PC-3 (cell line): ENCODE measurements around the gene DGKI. TPM values are rescaled to one million over a fixed set of nuclear protein-coding genes. Genes with fewer than 3 reads are reported as not detected.

Experiments
- ATAC-seq: fragments of 200-7000 bp; cut with Tn5 transposase; 2 replicates; pipeline ENCODE4 v1.9.1; 2020; ENCODE audit warnings: mild to moderate bottlenecking, moderate library complexity
- Bru-seq: library from RNA; stranded (reverse); fragments of 400-500 nt; gene quantifications from one replicate; lab custom pipeline; 2021; lab: Mats Ljungman, UMichigan
- BruChase-seq, 2 experiments: library from RNA; stranded (reverse); fragments of 400-500 nt; gene quantifications; one replicate each; lab custom pipeline; 2021; lab: Mats Ljungman, UMichigan
- BruUV-seq: library from RNA; stranded (reverse); fragments of 400-500 nt; replicated peaks from 2 replicates; lab custom pipeline; 2021; lab: Mats Ljungman, UMichigan
- CTCF ChIA-PET: fragments of 300-600 bp; sonication (Branson Sonifier 250); formaldehyde crosslinking; loops from one replicate; lab custom pipeline; 2022; ENCODE audit warnings: antibody characterized with exemption; lab: Charles Lee
- POLR2A ChIA-PET: fragments of 300-600 bp; sonication (Branson Sonifier 250); formaldehyde crosslinking; loops from one replicate; lab custom pipeline; 2022; ENCODE audit warnings: antibody characterized with exemption; ENCODE audit not compliant: unreplicated experiment; lab: Charles Lee
- DNase-seq: peaks from one replicate; pipeline ENCODE4 v3.0.0-alpha.2; 2015
- H2AFZ ChIP-seq: fragments of 300-600 bp; sonication (generic); 2 replicates; pipeline ENCODE4 v1.6.0; 2016; ENCODE audit warnings: antibody characterized with exemption, low read length
- H3F3A ChIP-seq: fragments of 300-600 bp; sonication (generic); one replicate; pipeline ENCODE4 v1.6.0; 2017; ENCODE audit warnings: antibody characterized with exemption, low read length, control low read depth, mild to moderate bottlenecking; ENCODE audit not compliant: unreplicated experiment
- H3K27ac ChIP-seq: fragments of 300-600 bp; sonication (generic); 2 replicates; pipeline ENCODE4 v1.5.1; 2016; ENCODE audit warnings: mild to moderate bottlenecking, low read length
- H3K27me3 ChIP-seq: fragments of 300-600 bp; sonication (generic); 2 replicates; pipeline ENCODE4 v1.6.1; 2016; ENCODE audit warnings: low read length, mixed read lengths
- H3K36me3 ChIP-seq: fragments of 300-600 bp; sonication (generic); 2 replicates; pipeline ENCODE4 v1.6.1; 2016; ENCODE audit warnings: low read depth, mixed run types, low read length, mixed read lengths
- H3K4me1 ChIP-seq: fragments of 300-600 bp; sonication (generic); 2 replicates; pipeline ENCODE4 v1.5.1; 2016; ENCODE audit warnings: low read length; ENCODE audit not compliant: insufficient read depth
- H3K4me2 ChIP-seq: fragments of 300-600 bp; sonication (generic); 2 replicates; pipeline ENCODE4 v1.6.0; 2016; ENCODE audit warnings: low read length
- H3K4me3 ChIP-seq: fragments of 300-600 bp; sonication (generic); 2 replicates; pipeline ENCODE4 v1.5.1; 2016; ENCODE audit warnings: mild to moderate bottlenecking, low read length, mixed read lengths
- H3K79me2 ChIP-seq: fragments of 300-600 bp; sonication (generic); 2 replicates; pipeline ENCODE4 v1.6.1; 2017; ENCODE audit warnings: low read length, mixed read lengths
- H3K9ac ChIP-seq: fragments of 300-600 bp; sonication (generic); 2 replicates; pipeline ENCODE4 v1.6.0; 2016; ENCODE audit warnings: mild to moderate bottlenecking, low read length
- H3K9me2 ChIP-seq: fragments of 300-600 bp; sonication (generic); replicated peaks from 2 replicates; pipeline ENCODE4 v1.6.1; 2016; ENCODE audit warnings: mixed run types, low read length, mixed read lengths
- H3K9me3 ChIP-seq: fragments of 300-600 bp; sonication (generic); 2 replicates; pipeline ENCODE4 v1.6.1; 2016; ENCODE audit warnings: low read length, mixed read lengths
- H4K20me1 ChIP-seq: fragments of 300-600 bp; sonication (generic); 2 replicates; pipeline ENCODE4 v1.6.1; 2016; ENCODE audit warnings: low read length, mixed read lengths
- CTCF ChIP-seq: fragments of 300-600 bp; sonication (generic); conservative IDR thresholded peaks from 2 replicates; pipeline ENCODE4 v1.5.1; 2017; ENCODE audit warnings: antibody characterized with exemption, low read depth, mild to moderate bottlenecking, low read length
- EZH2 ChIP-seq: fragments of 300-600 bp; sonication (generic); IDR thresholded peaks from one replicate; pipeline ENCODE4 v1.6.1; 2017; ENCODE audit warnings: antibody characterized with exemption, mild to moderate bottlenecking, low read length; ENCODE audit not compliant: unreplicated experiment
- EZH2phosphoT487 ChIP-seq: fragments of 300-600 bp; sonication (generic); IDR thresholded peaks from 2 replicates; pipeline ENCODE4 v1.6.1; 2018; ENCODE audit warnings: mild to moderate bottlenecking, antibody characterized with exemption, low read length, borderline replicate concordance
- intact Hi-C: fragments of 100-400 bp; cut with micrococcal nuclease; formaldehyde crosslinking; loops from 2 replicates; pipeline ENCODE4 v1.9.0; 2023
- long read RNA-seq: library from polyadenylated mRNA; unstranded; transcript quantifications from one replicate; pipeline ENCODE4 v2.0.0, GENCODE V29; 2021; ENCODE audit not compliant: unreplicated experiment
- total RNA-seq: library from RNA; depleted of rRNA; stranded (reverse); fragments of >200 nt; gene quantifications from 2 replicates; pipeline ENCODE4 v1.2.3, GENCODE V29; 2014; rRNA removed

DGKI gene
- total RNA-seq (0.52 TPM in 1 of 2 replicates, not detected in the other), Bru-seq, nascent RNA (percentile 14 among the genes with signal in this experiment), BruChase-seq, experiment 1, labeled RNA remaining after a 6-hour chase (percentile 34 among the genes with signal in this experiment), BruChase-seq, experiment 2, labeled RNA remaining after a 2-hour chase (percentile 38 among the genes with signal in this experiment)
- long read RNA-seq = 0 reads

- no peak within 1 kb of the TSS for H2AFZ ChIP-seq
- intact Hi-C loops = no loop called here
- H3K9me2 ChIP-seq = no peaks in the 10 kb centered on the region
- H3F3A ChIP-seq = no peaks in the 10 kb centered on the region
- ChIA-PET CTCF (no interaction called here), POLR2A (no interaction called here)
- no peak within 1 kb of the TSS for H3K4me3 ChIP-seq
- no peaks in the 10 kb centered on the region for H3K4me1 ChIP-seq
- H3K4me2 ChIP-seq = peak within 1 kb of the TSS; percentile 41; the same call in 1 of the 2 replicates
- no TSS peak for BruUV-seq
- no peak for TF ChIP-seq CTCF
- no peak for TF ChIP-seq EZH2phosphoT487
- TF ChIP-seq EZH2 = no peak
- ATAC-seq (peak; percentile 14), DNase-seq (no peak)
- no peak within 1 kb of the TSS for H3K9ac ChIP-seq
- H3K27ac ChIP-seq = no peak within 1 kb of the TSS
- no peaks in the 10 kb centered on the region for H3K9me3 ChIP-seq
- no peaks in the 10 kb centered on the region for H4K20me1 ChIP-seq
- peaks cover 65% of the 10 kb centered on the region for H3K27me3 ChIP-seq
- H3K36me3 ChIP-seq = no peaks in the 10 kb centered on the region
- H3K79me2 ChIP-seq = no peaks in the 10 kb centered on the region
These were observed at the start of gene DGKI for GRCh38 chr7:137846827-137847567. Gene DGKI, minus strand, starts transcription at chr7:137846974.

DNA sequence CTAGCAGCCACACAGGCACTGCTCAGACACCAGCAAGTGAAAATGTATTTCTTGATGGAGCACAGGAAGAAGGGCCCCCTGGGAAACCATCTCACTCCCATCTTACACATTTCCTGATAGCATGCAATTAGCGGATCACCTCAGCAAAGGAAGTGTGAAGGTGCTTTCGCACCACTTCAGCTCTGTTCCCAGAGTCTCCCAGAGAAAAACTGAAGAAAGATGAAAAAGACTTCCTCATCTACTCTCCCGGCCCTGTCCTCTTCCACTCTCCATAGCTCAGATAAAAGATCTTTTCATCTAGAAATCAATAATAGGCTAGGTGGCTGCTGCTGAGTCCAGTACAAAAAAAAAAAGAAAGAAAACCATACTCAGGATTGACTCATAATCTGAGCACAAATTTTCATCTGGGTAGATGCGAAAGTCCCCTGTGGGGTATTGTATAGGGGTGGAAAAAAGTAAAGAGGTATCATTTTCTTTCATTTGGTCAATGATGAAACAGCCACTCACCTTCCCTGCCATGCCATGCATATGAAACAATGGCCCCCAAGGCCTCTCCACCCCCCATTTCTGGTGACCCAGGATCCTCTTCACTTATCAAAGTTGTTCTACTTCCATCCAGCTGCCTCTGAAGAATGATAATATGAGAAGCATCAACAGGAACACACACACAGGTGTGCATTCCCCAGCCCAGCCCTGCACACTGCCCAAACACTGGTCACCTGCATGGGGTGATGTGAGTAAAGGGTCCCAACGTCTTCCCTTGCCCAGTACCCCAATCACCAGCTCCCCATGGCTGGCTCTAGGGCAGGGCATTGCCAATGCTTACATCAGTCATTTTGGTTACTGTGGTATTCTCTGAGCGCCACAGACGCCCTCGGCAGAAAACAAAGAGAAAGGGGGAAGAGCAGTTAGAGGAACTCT is 48.8 kb upstream of the DGKI start:
- POLR2A ChIA-PET = no interaction called here

More for the DNA sequence above, 48.8 kb upstream of the DGKI start:
- H4K20me1 ChIP-seq = no peaks in the 10 kb centered on the region
- H3K4me3 ChIP-seq = no peak overlapping the region
- no peaks in the 10 kb centered on the region for H3K79me2 ChIP-seq
- H3K9me3 ChIP-seq = no peaks in the 10 kb centered on the region
- H2AFZ ChIP-seq = no peak overlapping the region
- no TSS peak for BruUV-seq
- no peaks in the 10 kb centered on the region for H3K9me2 ChIP-seq
- no peak overlapping the region for H3K4me2 ChIP-seq
- ATAC-seq = no peak
- no peak for DNase-seq
- H3K27ac ChIP-seq = no peak overlapping the region
- H3K4me1 ChIP-seq = no peaks in the 10 kb centered on the region
- CTCF ChIA-PET = no interaction called here
- no peaks in the 10 kb centered on the region for H3F3A ChIP-seq
- TF ChIP-seq CTCF = no peak
- no peak for TF ChIP-seq EZH2
- TF ChIP-seq EZH2phosphoT487 = no peak
- no peak overlapping the region for H3K9ac ChIP-seq
- no peaks in the 10 kb centered on the region for H3K27me3 ChIP-seq
- intact Hi-C loops = no loop called here
- H3K36me3 ChIP-seq = no peaks in the 10 kb centered on the region; the same call in 1 of the 2 replicates
